NCI-H510A treated with DMSO at 0.1 percent for 48 hours (cell line): ENCODE measurements around the gene SLC9A9.

Source experiments
- DNase-seq: peaks from one replicate; lab custom pipeline; 2025; lab: John Stamatoyannopoulos, UW

SLC9A9 gene

GRCh38 chr3:143216709-143217182, 631.5 kb downstream of the SLC9A9 start:
- no peak for DNase-seq
